ENCODE data around the gene DNAH10. TPM values are rescaled to one million over a fixed set of nuclear protein-coding genes. Genes with fewer than 3 reads are reported as not detected.
A peak's percentile ranks its signal among the peaks of the same experiment; 100 is the strongest.

DNAH10 gene
- total and polyA plus RNA-seq, 2 of the 13 experiments (the other 11 are each of a cell fraction or from before 2014, with no cell fraction given), result 0.01 to 0.02 TPM

DNA sequence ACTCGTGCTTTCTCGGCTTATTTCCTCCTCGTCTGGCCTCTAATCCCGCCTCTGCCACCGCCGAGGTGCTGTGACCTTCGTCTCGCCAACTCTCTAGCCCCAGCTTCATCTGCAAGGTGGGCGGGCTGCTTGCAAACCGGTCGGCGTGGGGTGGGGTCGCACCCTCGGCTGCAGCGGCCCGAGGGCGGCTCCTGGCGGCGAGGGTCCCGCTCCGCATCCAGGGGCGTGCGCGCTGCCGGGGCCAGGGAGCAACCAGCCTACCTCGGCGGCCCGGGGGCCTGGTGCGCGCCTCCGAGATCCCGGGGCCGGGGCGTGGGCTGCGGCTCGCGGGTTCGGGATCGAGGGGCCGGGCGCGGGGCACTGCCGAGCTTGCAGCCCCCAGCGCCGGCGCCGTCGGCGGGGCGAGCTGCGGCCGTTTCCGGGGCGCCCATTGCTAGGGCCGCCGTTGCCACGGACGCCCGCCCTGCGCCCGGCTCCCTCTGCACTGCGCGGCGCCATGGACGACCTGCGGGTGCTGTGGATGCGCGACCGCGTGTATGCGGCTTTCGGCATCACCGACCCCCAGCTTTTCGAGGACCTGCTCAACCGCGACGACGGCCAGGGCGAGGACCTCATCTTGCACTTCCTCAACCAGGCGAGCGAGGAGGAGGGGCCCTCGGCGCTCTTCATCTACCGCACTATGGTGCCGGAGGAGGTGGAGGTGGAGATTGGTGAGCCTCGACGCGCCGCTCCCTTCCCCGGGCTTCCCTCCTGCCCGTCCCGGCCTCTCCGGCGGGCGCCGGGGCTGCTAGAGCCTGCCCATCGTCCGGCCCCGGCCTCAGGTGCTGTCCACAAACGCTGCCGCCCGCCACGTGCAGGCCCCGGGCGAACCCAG is at the start of gene DNAH10 (continued):
- 0 out of 2 replicates have a peak, but pooled peaks have one; percentile 23 for TF ChIP-seq ZNF280B (CRISPR knock-in tag; IDR thresholded peaks at IDR 0.05; ENCODE audit: borderline replicate concordance)
- TF ChIP-seq SP5 (CRISPR knock-in tag; IDR thresholded peaks at IDR 0.05; ENCODE audit: borderline replicate concordance, low read depth), result 0 out of 2 replicates have a peak, but pooled peaks have one; percentile 31
- TF ChIP-seq, protein P1, sequence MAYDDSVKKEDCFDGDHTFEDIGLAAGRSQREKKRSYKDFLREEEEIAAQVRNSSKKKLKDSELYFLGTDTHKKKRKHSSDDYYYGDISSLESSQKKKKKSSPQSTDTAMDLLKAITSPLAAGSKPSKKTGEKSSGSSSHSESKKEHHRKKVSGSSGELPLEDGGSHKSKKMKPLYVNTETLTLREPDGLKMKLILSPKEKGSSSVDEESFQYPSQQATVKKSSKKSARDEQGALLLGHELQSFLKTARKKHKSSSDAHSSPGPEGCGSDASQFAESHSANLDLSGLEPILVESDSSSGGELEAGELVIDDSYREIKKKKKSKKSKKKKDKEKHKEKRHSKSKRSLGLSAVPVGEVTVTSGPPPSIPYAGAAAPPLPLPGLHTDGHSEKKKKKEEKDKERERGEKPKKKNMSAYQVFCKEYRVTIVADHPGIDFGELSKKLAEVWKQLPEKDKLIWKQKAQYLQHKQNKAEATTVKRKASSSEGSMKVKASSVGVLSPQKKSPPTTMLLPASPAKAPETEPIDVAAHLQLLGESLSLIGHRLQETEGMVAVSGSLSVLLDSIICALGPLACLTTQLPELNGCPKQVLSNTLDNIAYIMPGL (CRISPR knock-in tag; IDR thresholded peaks at IDR 0.05; ENCODE audit: borderline replicate concordance in 1 of 2, low read depth in 1 of 2), result 0 out of 4 replicates have a peak, but pooled peaks of 1 of the 2 experiments have one; percentile 20
- peak; percentile 86 for TF ChIP-seq ARID4A (CRISPR knock-in tag; IDR thresholded peaks at IDR 0.05; ENCODE audit: borderline replicate concordance)
- 0 out of 2 replicates have a peak, but pooled peaks have one; percentile 17 for TF ChIP-seq GABPB1 (CRISPR knock-in tag; IDR thresholded peaks at IDR 0.05)
- no peak for TF ChIP-seq NFKB2 (CRISPR knock-in tag; IDR thresholded peaks at IDR 0.05; ENCODE audit: borderline replicate concordance)
- peak; percentile 82 for TF ChIP-seq RAD21 (CRISPR knock-in tag; IDR thresholded peaks at IDR 0.05)
- TF ChIP-seq TCF7L2 (IDR thresholded peaks at IDR 0.05; ENCODE audit: low read depth, low read length), result no peak
- TF ChIP-seq, protein P2, sequence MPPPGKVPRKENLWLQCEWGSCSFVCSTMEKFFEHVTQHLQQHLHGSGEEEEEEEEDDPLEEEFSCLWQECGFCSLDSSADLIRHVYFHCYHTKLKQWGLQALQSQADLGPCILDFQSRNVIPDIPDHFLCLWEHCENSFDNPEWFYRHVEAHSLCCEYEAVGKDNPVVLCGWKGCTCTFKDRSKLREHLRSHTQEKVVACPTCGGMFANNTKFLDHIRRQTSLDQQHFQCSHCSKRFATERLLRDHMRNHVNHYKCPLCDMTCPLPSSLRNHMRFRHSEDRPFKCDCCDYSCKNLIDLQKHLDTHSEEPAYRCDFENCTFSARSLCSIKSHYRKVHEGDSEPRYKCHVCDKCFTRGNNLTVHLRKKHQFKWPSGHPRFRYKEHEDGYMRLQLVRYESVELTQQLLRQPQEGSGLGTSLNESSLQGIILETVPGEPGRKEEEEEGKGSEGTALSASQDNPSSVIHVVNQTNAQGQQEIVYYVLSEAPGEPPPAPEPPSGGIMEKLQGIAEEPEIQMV (CRISPR knock-in tag; IDR thresholded peaks at IDR 0.05; ENCODE audit: low read depth), result 0 out of 2 replicates have a peak, but pooled peaks have one; percentile 5
- peak; percentile 71 for TF ChIP-seq ARNT2 (CRISPR knock-in tag; IDR thresholded peaks at IDR 0.05; ENCODE audit: low read depth)
- TF ChIP-seq ZNF33A (CRISPR knock-in tag; IDR thresholded peaks at IDR 0.05; ENCODE audit: borderline replicate concordance), result no peak
- TF ChIP-seq NKX3-1 (CRISPR knock-in tag; IDR thresholded peaks at IDR 0.05), result no peak
- TF ChIP-seq, protein P3, sequence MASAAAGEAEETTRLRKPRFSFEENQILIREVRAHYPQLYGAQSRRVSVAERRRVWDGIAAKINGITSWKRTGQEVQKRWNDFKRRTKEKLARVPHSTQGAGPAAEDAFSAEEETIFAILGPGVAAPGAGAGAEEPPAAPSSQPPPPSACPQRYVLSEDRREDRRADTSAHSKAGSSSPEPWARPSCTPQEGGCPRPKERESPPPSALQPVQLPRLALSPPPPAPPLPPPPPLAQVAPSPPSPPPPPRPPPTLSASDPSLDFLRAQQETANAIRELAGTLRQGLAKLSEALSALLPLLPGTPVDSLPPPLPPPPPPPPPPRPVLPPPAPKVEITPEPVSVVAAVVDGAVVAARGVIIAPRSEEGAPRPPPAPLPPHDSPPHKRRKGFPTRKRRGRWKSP (CRISPR knock-in tag; IDR thresholded peaks at IDR 0.05), result peak; percentile 92
- no peak for TF ChIP-seq ZNF326 (CRISPR knock-in tag; IDR thresholded peaks at IDR 0.05; ENCODE audit: borderline replicate concordance)
- TF ChIP-seq ZSCAN29 (CRISPR knock-in tag; conservative IDR thresholded peaks at IDR 0.05), result no peak
